OCI-LY1 (cell line): Measurements from ENCODE around the gene LBX1.

Experiments used
- H2AFZ ChIP-seq: fragments of 200-600 bp; sonication (generic), shearing (Covaris generic); 2 replicates; pipeline ENCODE4 v1.6.0; 2014; ENCODE audit warnings: antibody characterized with exemption, mild to moderate bottlenecking, low read length
- H3F3A ChIP-seq: fragments of 200-600 bp; sonication (generic), shearing (Covaris generic); 2 replicates; pipeline ENCODE4 v1.6.0; 2014; ENCODE audit warnings: mild to moderate bottlenecking, antibody characterized with exemption, low read length, moderate library complexity; ENCODE audit not compliant: insufficient read depth
- H3K27ac ChIP-seq: fragments of 200-600 bp; sonication (generic); 2 replicates; pipeline ENCODE4 v1.5.1; 2014; ENCODE audit warnings: low read length, mixed run types, mild to moderate bottlenecking, low read depth; ENCODE audit not compliant: poor library complexity, severe bottlenecking
- H3K27me3 ChIP-seq: fragments of 200-600 bp; sonication (generic); 2 replicates; pipeline ENCODE4 v1.6.0; 2014; ENCODE audit warnings: antibody characterized with exemption, mild to moderate bottlenecking, low read length, moderate library complexity; ENCODE audit not compliant: insufficient read depth
- H3K36me3 ChIP-seq: fragments of 200-600 bp; sonication (generic); 2 replicates; pipeline ENCODE4 v1.6.1; 2014; ENCODE audit warnings: mild to moderate bottlenecking, antibody characterized with exemption, low read length, moderate library complexity, mixed read lengths; ENCODE audit not compliant: insufficient read depth
- H3K4me1 ChIP-seq: fragments of 200-600 bp; sonication (generic); 2 replicates; pipeline ENCODE4 v1.5.1; 2014; ENCODE audit warnings: mild to moderate bottlenecking, low read length, moderate library complexity; ENCODE audit not compliant: insufficient read depth, severe bottlenecking
- H3K4me2 ChIP-seq: fragments of 200-600 bp; sonication (generic), shearing (Covaris generic); 2 replicates; pipeline ENCODE4 v1.6.1; 2014; ENCODE audit warnings: low read length
- H3K4me3 ChIP-seq: fragments of 200-600 bp; sonication (generic); 2 replicates; pipeline ENCODE4 v1.5.1; 2014; ENCODE audit warnings: low read length, low read depth, mild to moderate bottlenecking, mixed read lengths; ENCODE audit not compliant: poor library complexity, severe bottlenecking
- H3K79me2 ChIP-seq: fragments of 200-600 bp; shearing (Covaris generic); 2 replicates; pipeline ENCODE4 v1.6.1; 2016; ENCODE audit warnings: mixed run types, low read length, mixed read lengths; ENCODE audit not compliant: insufficient read depth
- H3K9ac ChIP-seq: fragments of 200-600 bp; sonication (generic), shearing (Covaris generic); 2 replicates; pipeline ENCODE4 v1.6.1; 2014; ENCODE audit warnings: mild to moderate bottlenecking, low read length, mixed read lengths
- H3K9me2 ChIP-seq: fragments of 200-600 bp; sonication (generic), shearing (Covaris generic); 2 replicates; pipeline ENCODE4 v1.6.1; 2014; ENCODE audit warnings: low read depth, mild to moderate bottlenecking, low read length, mixed read lengths
- H3K9me3 ChIP-seq: fragments of 200-600 bp; shearing (Covaris generic); 2 replicates; pipeline ENCODE4 v1.6.1; 2014; ENCODE audit warnings: low read length, mixed read lengths
- H4K20me1 ChIP-seq: fragments of 200-600 bp; sonication (generic), shearing (Covaris generic); 2 replicates; pipeline ENCODE4 v1.6.0; 2016; ENCODE audit warnings: mild to moderate bottlenecking, low read length; ENCODE audit not compliant: insufficient read depth
- CTCF ChIP-seq: fragments of 200-600 bp; sonication (generic), shearing (Covaris generic); IDR thresholded peaks from 2 replicates; pipeline ENCODE4 v1.5.1; 2017; ENCODE audit warnings: mild to moderate bottlenecking, antibody characterized with exemption, low read length, moderate library complexity, mixed read lengths
- EZH2 ChIP-seq: fragments of 200-600 bp; sonication (generic), shearing (Covaris generic); IDR thresholded peaks from 2 replicates; pipeline ENCODE4 v1.8.0; 2017; ENCODE audit warnings: borderline replicate concordance, mixed run types, mild to moderate bottlenecking, antibody characterized with exemption, low read length, moderate library complexity, mixed read lengths

The LBX1 gene

GRCh38 chr10:101230183-101230917 lies 1.1 kb upstream of the LBX1 start:
- H2AFZ ChIP-seq, result no peak overlapping the region
- H3K27ac ChIP-seq, result no peak overlapping the region
- H4K20me1 ChIP-seq, result no peaks in the 10 kb centered on the region
- no peak overlapping the region for H3K9ac ChIP-seq
- no peak overlapping the region for H3K4me2 ChIP-seq
- H3K9me3 ChIP-seq, result no peaks in the 10 kb centered on the region
- no peaks in the 10 kb centered on the region for H3K9me2 ChIP-seq
- H3K4me1 ChIP-seq, result no peaks in the 10 kb centered on the region
- TF ChIP-seq CTCF (no peak), EZH2 (no peak)
- no peaks in the 10 kb centered on the region for H3F3A ChIP-seq
- no peaks in the 10 kb centered on the region for H3K79me2 ChIP-seq
- H3K27me3 ChIP-seq, result no peaks in the 10 kb centered on the region
- no peak overlapping the region for H3K4me3 ChIP-seq
- no peaks in the 10 kb centered on the region for H3K36me3 ChIP-seq

- TF ChIP-seq EZH2 (no peak), CTCF (no peak)
- Histone ChIP-seq H3F3A (no peaks in the 10 kb centered on the region), H3K27ac (no peak overlapping the region), H3K4me3 (no peak overlapping the region), H2AFZ (no peak overlapping the region), H3K79me2 (no peaks in the 10 kb centered on the region), H3K27me3 (no peaks in the 10 kb centered on the region), H3K9me3 (no peaks in the 10 kb centered on the region), H4K20me1 (no peaks in the 10 kb centered on the region), H3K4me2 (no peak overlapping the region), H3K9ac (no peak overlapping the region), H3K4me1 (no peaks in the 10 kb centered on the region), H3K9me2 (no peaks in the 10 kb centered on the region), H3K36me3 (no peaks in the 10 kb centered on the region)
Observed at GRCh38 chr10:101228966-101229265, 347 bp downstream of the LBX1 start.

- Histone ChIP-seq H3F3A (no peaks in the 10 kb centered on the region), H3K27ac (no peak overlapping the region), H3K36me3 (no peaks in the 10 kb centered on the region), H3K4me2 (no peak overlapping the region), H3K9ac (no peak overlapping the region), H3K4me1 (no peaks in the 10 kb centered on the region), H3K4me3 (no peak overlapping the region), H3K9me3 (no peaks in the 10 kb centered on the region), H3K27me3 (no peaks in the 10 kb centered on the region), H2AFZ (no peak overlapping the region), H3K9me2 (no peaks in the 10 kb centered on the region), H4K20me1 (no peaks in the 10 kb centered on the region), H3K79me2 (no peaks in the 10 kb centered on the region)
- no peak for TF ChIP-seq EZH2
- no peak for TF ChIP-seq CTCF
Observed at GRCh38 chr10:101228153-101228965, 904 bp downstream of the LBX1 start.
